GM13976 (cell line): Measurements from ENCODE around the gene P4HB.

Experiments
- DNase-seq: peaks from one replicate; pipeline ENCODE4 v3.0.0; 2012; ENCODE audit warnings: low spot score
- CTCF ChIP-seq: IDR thresholded peaks from 2 replicates; pipeline ENCODE4 v1.5.1; 2012; ENCODE audit warnings: borderline replicate concordance, mild to moderate bottlenecking; ENCODE audit not compliant: insufficient read depth; ENCODE audit errors: extremely low read depth, missing control alignments, control extremely low read depth
- in situ Hi-C: fragments of 300-500 bp; cut with MboI; formaldehyde crosslinking; loops from one replicate; pipeline ENCODE4 v1.12.0; 2022; ENCODE audit warnings: low sequenced_read_pairs, mixed read lengths, inconsistent platforms; ENCODE audit not compliant: unreplicated experiment

The P4HB gene

GRCh38 chr17:81885454-81885853 lies 25.1 kb upstream of the P4HB start:
- in situ Hi-C loops = no loop called here
- no peak for DNase-seq
- no peak for TF ChIP-seq CTCF

- no peak for TF ChIP-seq CTCF
These were observed 24.6 kb upstream of the P4HB start for GRCh38 chr17:81884968-81885367.

GRCh38 chr17:81884520-81884919 lies 24.2 kb upstream of the P4HB start:
- DNase-seq = no peak
- no peak for TF ChIP-seq CTCF
- in situ Hi-C loops = no loop called here

More at GRCh38 chr17:81884968-81885367, 24.6 kb upstream of the P4HB start:
- in situ Hi-C loops = no loop called here
- DNase-seq = no peak

GRCh38 chr17:81879121-81879520 lies 18.8 kb upstream of the P4HB start:
- TF ChIP-seq CTCF = no peak
- no peak for DNase-seq
- in situ Hi-C loops = no loop called here

GRCh38 chr17:81878294-81878693 lies 18.0 kb upstream of the P4HB start:
- DNase-seq = no peak
- in situ Hi-C loops = no loop called here

GRCh38 chr17:81877569-81877968 lies 17.2 kb upstream of the P4HB start:
- in situ Hi-C loops = no loop called here
- no peak for TF ChIP-seq CTCF
- DNase-seq = no peak

More at GRCh38 chr17:81878294-81878693, 18.0 kb upstream of the P4HB start:
- TF ChIP-seq CTCF = no peak

GRCh38 chr17:81871387-81872230 lies 11.3 kb upstream of the P4HB start:
- peak; percentile 45 for TF ChIP-seq CTCF
- peak; percentile 99 for DNase-seq
- in situ Hi-C loops = no loop called here
